Liver (tissue), 3 donors: ENCODE data around the gene ARAP1.

ENCODE experiments used
- CTCF ChIP-seq: fragments of 150-350 bp; IDR thresholded peaks from 2 replicates; pipeline ENCODE4 v1.5.1; 2017; ENCODE audit warnings: improper control_type of control experiment, low read depth, low read length; ENCODE audit not compliant: missing input control
- FOXA2 ChIP-seq: IDR thresholded peaks from 2 replicates; pipeline ENCODE4 v1.6.1; 2016; ENCODE audit warnings: antibody characterized with exemption
- GABPA ChIP-seq, 2 donors: IDR thresholded peaks in 1 of 2; conservative IDR thresholded peaks in 1 of 2; 2 replicates each; pipeline ENCODE4 v1.6.1; 2016; ENCODE audit warnings: antibody characterized with exemption in 2 of 2, mild to moderate bottlenecking in 1 of 2, moderate library complexity in 1 of 2
- JUND ChIP-seq, 2 donors: IDR thresholded peaks; 2 replicates each; pipeline ENCODE4 v1.6.1; 2016; ENCODE audit warnings: antibody characterized with exemption in 2 of 2
- SP1 ChIP-seq: IDR thresholded peaks from 2 replicates; pipeline ENCODE4 v1.6.1; 2018; ENCODE audit warnings: antibody characterized with exemption, mild to moderate bottlenecking
- ZBTB33 ChIP-seq: IDR thresholded peaks from 2 replicates; pipeline ENCODE4 v1.6.1; 2016; ENCODE audit warnings: antibody characterized with exemption
- donor health status: healthy.
- donor health status: healthy.

- no peak for TF ChIP-seq JUND (IDR thresholded peaks at IDR 0.05)
- TF ChIP-seq FOXA2 = no peak
- no peak for TF ChIP-seq ZBTB33
- no peak for TF ChIP-seq CTCF
- no peak for TF ChIP-seq SP1
- no peak for TF ChIP-seq GABPA (IDR thresholded peaks at IDR 0.05 in 1 of 2, conservative IDR thresholded peaks at IDR 0.05 in 1 of 2)
Observed at GRCh38 chr11:72661486-72661885, 90.7 kb downstream of the ARAP1 start.
